HEK293 (cell line): ENCODE results near the gene NSG1.

ENCODE experiments used
- ZNF639 ChIP-seq: fragments of 450-650 bp; formaldehyde crosslinking; IDR thresholded peaks from 2 replicates; pipeline ENCODE4 v1.5.1; 2016; ENCODE audit warnings: missing biosample characterization, missing genetic modification characterization
- TF ChIP-seq, protein P1 (sequence below): fragments of 450-650 bp; formaldehyde crosslinking; IDR thresholded peaks from 2 replicates; pipeline ENCODE4 v1.5.1; 2016; ENCODE audit warnings: missing biosample characterization, missing genetic modification characterization

DNA sequence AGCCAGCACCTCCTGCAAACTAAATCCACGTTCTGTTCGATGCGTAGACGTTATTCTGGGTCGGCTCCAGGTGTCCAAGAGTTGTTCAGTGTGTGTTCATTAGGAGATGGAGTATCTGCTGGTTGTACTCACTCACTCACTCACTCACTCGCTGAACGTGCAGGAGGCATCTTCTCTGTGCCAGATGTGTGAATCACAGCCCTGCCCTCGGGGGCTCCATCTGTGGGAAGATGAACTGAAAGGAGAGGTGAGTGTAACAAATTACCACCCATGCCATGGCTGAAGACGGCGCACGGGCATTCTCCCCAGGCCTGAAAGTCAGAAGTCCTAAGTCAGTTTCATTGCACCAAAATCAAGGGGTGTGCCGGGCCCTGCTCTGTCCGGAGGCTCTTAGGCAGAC lies 16.1 kb downstream of the NSG1 start:
- TF ChIP-seq, protein P1, sequence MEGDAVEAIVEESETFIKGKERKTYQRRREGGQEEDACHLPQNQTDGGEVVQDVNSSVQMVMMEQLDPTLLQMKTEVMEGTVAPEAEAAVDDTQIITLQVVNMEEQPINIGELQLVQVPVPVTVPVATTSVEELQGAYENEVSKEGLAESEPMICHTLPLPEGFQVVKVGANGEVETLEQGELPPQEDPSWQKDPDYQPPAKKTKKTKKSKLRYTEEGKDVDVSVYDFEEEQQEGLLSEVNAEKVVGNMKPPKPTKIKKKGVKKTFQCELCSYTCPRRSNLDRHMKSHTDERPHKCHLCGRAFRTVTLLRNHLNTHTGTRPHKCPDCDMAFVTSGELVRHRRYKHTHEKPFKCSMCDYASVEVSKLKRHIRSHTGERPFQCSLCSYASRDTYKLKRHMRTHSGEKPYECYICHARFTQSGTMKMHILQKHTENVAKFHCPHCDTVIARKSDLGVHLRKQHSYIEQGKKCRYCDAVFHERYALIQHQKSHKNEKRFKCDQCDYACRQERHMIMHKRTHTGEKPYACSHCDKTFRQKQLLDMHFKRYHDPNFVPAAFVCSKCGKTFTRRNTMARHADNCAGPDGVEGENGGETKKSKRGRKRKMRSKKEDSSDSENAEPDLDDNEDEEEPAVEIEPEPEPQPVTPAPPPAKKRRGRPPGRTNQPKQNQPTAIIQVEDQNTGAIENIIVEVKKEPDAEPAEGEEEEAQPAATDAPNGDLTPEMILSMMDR: no peak
- TF ChIP-seq ZNF639 (tag by site-specific recombination): no peak
